GM18870 (cell line): ENCODE data around the gene METAP1D.

ENCODE experiments used
- ATAC-seq: cut with Tn5 transposase; IDR thresholded peaks from one replicate; pipeline ENCODE4 v1.9.1; 2021; ENCODE audit warnings: moderate library complexity; ENCODE audit not compliant: unreplicated experiment

METAP1D gene

DNA sequence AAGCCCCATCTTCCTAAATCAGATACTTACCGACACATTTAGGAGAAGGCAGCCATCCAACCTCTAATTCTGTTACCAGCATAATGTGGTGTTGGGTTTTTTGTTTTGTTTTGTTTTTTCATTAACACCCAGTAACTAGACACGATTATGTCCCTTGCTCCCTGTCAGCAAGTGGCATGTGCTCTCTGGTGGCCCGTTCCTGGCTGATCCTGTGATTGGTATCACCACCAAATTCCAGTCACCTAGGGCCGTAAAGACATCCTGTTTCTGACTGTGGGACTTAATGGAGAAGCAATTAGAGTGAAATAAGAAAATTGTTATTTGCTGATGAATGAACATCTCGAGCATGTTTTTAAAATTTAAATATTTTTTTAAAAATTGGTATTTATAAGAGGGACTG lies 79.7 kb downstream of the METAP1D start:
- ATAC-seq, result no peak

DNA sequence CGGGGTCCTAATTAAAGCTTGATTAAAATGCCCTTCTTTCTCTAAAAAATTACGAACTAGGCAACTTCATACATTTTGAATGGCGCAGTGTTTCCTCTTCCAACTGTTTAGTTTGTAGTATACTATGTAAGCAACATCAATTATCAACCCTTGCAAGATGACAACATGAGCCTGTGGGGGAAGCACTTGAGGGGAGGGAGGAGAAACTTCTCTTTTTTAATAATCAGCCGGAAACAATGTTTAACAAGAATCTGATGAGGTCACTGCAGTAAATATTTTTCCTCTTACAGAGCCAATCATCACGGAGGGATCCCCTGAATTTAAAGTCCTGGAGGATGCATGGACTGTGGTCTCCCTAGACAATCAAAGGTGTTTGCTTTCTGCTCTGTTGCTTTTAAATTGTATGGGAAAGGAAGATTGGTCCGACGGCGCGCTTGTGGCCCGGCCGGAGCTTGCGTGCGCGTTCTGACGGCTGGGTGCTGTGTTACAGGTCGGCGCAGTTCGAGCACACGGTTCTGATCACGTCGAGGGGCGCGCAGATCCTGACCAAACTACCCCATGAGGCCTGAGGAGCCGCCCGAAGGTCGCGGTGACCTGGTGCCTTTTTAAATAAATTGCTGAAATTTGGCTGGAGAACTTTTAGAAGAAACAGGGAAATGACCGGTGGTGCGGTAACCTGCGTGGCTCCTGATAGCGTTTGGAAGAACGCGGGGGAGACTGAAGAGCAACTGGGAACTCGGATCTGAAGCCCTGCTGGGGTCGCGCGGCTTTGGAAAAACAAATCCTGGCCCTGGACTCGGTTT lies 80.3 kb downstream of the METAP1D start:
- ATAC-seq, result no peak

DNA sequence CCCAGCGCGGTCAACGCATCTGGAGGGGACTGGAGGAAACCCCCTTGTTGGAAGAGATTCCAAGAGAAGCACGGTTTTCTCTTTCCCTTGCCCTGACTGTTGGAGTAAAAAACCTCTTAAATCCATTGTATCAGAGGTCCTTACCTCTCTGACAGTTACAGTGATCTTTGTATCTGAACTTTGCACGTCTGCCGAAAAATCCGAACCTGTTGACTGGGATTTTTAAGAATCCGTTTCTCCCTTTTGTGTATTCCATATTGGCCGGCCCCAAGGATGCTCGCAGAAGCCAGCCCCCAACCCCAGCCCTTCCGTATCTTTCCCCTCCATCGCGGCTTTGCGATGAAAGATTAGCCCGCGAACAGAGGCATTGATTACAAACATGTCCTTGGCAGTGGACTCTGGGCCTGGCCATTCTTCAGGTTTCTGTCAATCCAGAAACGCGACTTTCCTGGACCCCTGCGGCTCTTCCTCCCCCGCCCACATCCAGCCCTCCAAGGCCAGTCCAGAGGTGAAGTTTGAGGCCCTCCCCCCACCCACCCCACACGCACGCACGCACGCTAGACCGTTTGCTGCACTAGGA lies 81.0 kb downstream of the METAP1D start:
- no peak for ATAC-seq

DNA sequence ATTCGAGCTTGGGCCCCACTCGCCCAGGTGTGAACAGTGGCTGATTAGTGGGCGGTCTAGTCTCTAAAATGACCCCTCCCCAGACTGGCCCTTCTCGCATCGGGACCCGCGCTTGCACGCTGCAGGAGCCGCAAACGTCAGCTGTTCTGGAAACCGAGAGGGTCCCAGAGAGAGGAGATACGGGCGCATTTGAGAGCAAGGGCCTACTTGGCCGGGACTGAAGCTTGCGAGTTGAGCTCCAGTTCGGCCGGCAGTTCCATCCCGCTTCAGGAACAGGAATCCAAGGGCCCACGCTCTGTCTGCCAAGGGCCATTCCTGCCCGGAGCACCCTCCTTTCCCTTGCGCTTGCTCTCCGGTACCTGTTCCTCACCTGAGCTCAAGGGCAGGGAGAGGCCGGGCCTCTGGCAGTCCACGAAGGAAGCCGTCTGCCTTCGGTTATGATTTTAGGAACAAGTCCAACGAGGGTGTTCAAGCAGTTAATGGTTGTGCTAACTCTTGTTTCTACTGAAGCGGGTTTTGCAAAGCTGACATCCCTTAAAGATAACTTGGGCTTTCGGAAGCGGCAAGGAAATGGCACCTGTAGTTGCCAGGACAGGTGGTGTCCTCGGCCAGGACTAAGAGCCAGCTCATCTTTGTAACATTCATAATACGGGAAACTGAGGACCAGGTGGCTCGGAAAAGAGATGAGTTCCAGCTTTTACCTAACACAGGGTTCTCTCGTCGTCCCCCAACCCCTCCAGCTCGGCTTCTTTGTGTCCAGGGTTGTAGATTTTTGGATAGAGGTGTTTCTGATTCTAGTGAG lies 81.7 kb downstream of the METAP1D start:
- no peak for ATAC-seq

DNA sequence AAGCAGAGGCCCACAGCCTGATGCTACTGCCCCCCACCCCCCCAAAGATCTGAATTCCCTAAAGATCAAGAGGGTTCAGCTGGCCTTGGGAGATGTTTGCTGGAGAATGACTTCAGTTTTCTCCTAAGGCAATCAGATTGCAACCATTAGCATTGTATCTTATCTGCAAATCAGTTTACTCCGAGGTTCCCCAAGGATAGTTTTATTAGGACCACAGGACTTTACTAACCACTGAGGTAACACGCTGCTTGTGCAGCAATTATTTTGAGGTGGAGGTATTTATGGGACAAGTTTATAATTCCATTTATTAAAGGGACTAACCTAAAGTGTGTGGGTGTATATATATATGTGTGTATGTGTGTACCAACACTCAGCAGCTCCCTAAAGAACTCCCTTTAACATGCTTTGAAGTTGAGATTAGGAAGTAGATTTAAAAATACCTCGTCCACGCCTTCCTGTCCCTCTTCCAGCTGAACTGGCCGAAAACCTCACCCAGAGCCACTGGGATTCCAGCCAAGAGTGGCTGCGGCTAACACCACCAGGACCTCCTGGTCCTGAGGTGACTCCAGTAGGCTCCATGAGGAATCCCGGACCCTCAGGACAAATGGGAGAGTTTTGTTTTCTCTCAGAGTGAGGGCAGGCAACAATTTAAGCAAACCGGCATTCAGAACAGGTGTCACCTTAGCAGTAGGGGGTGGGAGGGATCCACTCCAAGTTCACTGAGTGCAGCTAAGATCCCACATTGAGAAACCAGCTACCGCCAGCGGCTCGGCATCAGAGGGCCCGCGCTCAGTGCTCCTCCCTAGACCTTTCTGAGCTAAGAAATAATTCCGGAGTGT lies 82.6 kb downstream of the METAP1D start:
- no peak for ATAC-seq

DNA sequence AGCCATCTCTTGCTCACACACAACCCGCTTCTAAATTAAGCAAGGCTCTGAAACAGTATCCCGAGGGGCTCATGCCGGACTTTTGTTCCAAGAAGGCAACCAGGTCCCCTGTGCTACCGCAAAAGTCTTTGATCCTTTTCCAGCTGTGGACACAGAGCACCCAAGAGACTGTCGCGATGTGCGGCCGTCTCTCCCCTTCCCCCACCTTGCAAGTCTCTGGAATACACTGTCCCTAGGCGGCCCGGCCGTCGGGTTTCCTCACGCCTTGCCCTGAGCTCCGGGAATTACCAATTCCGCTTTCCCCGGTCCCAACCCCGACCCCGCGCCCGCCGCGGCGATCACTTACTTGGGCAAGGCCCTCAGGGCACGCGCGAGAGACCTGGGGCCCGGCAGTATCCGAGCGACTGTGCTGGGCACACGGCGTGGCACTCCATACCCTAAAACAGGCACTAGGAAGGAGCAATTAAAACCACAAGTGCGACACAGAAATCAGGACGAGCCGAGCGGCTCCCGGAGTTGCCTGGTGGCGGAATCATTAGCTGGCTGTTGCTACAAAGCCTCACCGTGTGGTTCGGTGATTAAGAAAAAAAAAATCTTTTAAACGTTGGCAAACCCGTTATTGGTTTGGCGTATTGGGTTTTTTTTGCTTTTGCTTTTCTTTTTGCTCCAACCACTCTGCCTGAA lies 83.3 kb downstream of the METAP1D start:
- no peak for ATAC-seq

DNA sequence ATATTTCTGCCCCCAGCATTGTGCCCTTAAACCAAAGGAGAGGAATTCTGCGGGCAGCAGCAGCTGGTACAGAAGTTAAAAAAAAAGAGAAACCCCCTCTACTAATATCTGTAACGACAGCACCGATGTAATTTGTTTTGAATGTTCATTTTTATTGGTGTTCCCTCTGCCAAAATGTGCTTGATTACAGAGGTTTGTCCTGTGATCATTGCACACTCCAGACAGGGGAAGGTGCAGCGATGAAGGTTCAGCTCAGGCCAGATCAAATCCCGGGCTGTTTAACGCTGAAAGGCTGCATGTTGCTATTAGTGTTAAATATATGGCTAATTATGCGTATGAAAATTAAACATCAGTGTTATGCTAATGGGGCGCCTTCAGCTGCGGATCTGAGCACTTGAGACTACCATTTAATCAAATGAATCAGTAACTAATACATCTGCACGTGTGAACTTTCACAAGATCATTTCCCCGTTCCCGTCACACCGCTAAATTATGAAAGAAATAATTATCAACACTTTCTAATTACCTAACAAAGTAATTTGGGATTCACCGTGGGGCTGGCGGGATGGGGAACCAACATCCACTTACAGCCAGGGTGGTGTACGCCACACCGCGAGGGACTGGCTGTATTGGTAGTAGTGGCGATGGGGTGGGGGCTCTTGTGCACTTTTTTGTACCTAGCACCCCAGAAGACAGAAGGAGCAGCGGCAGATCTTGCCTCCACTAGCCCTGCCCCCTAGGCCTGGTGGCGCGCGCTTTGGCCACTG lies 84.1 kb downstream of the METAP1D start:
- no peak for ATAC-seq

DNA sequence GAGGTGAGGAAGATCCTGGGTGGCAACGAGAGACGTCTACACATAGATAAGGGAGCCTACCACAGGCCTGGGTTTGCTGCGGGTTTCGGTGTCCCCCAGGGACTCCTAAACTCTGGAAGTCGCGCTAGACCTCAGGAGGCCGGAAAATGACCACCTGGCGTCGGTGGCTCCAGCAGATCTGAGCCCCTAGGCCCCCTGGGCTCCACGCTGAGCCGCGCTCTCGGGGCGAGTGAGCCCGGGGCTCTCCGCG lies 84.6 kb downstream of the METAP1D start:
- no peak for ATAC-seq

DNA sequence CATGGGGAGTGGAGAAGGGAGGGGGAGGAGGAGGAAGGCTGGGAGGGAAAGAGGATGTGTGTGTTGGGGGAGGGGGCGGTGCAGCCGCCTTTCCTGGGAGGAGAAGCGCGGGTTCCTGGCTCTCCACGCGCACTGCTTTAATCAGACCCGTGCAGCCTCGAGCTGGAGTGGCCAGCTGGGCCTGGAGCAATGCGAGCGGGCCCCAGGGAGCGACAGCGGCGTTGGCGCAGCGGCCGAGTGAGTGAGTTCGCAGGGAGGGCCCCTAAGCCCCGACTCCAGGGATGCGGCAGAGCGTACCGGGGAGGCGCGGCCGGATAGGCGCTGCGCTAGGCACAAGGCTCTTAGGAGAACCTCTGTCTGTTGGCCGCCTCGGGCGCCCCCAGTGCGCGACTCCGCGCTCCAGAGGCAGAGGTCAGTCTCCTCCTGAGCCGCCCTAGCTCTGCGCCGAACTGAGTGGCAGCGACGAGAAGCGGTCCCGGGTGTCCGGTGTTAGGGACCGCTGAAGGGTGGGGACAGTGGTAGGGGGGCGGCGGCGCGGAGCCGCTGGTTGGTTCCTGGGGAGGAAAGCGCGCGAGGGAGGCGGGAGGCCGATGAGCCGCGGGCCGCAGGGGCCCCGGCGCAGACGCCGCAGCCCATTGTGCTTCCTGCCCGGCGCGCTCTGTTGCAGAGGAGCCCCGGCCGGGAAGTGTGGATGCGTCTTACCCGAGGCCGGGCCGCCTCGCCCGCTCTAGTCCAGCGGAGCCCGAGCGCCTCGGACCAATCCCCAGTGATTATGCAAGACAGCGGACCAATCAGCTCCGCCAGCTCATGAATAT lies 85.1 kb downstream of the METAP1D start:
- ATAC-seq, result peak; percentile 77

DNA sequence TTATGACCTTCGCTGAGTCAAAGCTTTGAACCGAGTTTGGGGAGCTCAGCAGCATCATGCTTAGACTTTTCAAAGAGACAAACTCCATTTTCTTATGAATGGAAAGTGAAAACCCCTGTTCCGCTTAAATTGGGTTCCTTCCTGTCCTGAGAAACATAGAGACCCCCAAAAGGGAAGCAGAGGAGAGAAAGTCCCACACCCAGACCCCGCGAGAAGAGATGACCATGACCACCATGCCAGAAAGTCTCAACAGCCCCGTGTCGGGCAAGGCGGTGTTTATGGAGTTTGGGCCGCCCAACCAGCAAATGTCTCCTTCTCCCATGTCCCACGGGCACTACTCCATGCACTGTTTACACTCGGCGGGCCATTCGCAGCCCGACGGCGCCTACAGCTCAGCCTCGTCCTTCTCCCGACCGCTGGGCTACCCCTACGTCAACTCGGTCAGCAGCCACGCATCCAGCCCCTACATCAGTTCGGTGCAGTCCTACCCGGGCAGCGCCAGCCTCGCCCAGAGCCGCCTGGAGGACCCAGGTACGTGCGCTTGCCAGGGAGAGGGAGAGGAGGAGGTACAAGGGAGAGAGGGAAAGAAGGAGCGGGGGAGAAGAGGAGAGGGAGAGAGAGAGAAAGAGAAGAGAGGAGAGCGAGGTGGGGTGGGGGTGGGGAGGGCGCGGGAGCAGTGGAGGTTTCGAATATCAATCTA lies 85.9 kb downstream of the METAP1D start, which contains the start of gene DLX1:
TSS of gene DLX1 (plus strand) at position 48 of the 700 bp plus-strand sequence. CDS start at position 219, 171 bp downstream.
- peak; percentile 19 for ATAC-seq

DNA sequence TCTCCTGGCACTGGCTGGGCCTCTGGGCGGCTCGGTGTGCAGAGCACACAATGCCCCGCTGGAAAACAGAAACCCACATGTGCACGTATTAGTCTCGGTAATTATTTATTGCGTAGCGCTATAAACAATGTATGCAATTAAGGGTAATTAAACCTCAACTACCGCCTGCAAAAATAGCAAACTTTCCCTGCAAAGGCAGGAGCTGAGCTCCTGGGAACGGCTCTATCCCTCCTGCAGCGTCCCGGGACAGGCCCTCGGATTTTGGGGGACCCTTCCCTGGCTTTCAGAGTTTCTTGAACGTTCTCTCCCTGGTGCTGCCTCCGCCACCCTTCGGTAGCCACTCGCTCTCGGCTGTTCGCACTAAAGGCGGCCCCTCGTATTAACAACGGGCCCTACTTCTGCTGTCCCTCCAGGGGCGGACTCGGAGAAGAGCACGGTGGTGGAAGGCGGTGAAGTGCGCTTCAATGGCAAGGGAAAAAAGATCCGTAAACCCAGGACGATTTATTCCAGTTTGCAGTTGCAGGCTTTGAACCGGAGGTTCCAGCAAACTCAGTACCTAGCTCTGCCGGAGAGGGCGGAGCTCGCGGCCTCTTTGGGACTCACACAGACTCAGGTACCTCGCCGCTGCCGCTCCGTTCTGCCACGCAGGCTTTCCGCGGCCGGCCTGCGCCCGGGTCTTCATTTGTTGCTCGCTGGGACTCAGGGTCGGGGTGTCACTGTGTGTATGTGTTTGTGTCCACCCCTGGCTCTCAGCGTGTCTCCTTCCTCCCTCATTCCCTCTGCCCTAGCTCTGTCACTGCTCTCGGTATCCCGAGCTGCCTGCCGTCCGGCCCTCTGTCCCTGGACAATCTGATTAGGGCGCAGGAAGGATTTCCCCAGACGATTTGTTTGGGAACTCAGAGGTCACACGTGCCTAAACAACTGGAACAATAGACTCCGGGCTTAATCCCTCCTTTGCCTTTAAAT lies 86.8 kb downstream of the METAP1D start:
- ATAC-seq, result no peak

DNA sequence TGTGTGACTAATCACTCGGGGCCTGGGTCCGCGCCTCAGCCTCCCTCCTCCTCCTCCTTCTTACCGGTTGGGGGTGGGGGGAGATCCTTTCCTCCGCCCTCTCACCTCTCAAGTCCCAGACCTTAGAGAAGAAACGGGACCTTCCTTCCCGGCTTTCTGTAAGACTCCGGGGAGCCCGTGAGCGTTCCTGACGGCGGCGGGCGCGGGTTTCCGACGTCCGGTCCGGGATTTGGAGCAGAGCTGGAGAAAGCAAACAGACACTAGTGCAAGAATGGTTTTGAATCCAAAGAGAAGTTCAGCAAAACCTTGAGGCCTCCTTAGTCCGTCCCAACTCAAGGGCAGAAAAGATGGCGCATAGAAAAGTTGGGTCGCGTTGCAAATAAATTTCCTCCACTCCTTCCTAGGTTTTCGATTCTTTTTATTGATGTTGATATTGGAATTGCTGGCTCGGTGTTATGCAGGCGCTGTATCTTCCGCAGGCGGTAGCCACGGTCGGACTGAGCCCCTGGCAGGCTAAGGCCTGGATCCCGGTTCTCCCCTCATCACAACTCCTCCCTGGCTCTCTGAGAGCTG lies 87.5 kb downstream of the METAP1D start:
- ATAC-seq, result no peak

DNA sequence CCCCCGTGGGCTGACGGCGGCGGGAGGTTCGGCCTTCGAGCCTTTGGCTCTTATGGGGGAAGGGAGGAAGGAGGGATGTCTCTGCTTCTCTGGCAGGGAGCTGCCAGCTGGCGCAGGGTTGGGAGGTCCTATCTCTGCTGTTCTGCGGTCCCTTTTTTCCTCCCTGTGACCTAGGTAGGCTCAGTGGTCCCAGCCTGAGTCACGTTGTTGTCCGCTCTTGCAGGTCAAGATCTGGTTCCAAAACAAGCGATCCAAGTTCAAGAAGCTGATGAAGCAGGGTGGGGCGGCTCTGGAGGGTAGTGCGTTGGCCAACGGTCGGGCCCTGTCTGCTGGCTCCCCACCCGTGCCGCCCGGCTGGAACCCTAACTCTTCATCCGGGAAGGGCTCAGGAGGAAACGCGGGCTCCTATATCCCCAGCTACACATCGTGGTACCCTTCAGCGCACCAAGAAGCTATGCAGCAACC lies 88.1 kb downstream of the METAP1D start:
- ATAC-seq, result no peak

DNA sequence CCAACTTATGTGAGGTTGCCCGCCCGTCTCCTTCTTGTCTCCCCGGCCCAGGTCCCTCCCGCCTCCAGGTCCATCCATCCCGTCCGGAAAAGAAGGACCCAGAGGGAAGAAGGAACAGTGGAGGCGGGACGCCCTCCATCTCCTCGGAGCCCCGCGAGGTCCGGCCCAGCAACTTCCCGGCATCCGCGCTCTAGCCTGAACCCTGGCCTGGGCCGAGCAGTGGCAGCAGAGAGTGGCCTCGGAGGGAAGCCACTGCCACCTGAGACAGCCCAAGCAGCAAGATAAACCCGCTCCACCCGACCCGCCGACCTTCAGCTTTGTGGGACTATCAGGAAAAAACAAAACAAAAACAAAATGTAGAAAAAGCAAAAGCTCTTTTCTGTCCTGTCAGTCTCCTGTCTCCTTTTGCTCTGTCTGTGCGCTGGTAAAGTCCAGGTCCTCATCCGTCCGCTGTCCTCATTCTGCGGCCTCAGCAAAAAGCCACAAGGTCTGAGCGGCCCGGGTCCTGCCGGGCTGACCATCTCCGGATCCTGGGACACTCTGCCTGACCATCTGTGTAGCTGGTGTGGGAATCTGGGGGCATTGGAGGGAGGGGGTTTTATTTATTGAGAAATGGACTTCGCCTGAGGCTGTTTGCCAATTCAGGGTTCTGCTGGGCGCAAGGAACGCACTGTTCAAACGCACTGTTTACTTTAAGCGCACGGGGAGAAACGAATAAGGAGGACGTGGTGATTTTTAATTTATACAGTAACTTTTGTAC lies 88.7 kb downstream of the METAP1D start:
- no peak for ATAC-seq

DNA sequence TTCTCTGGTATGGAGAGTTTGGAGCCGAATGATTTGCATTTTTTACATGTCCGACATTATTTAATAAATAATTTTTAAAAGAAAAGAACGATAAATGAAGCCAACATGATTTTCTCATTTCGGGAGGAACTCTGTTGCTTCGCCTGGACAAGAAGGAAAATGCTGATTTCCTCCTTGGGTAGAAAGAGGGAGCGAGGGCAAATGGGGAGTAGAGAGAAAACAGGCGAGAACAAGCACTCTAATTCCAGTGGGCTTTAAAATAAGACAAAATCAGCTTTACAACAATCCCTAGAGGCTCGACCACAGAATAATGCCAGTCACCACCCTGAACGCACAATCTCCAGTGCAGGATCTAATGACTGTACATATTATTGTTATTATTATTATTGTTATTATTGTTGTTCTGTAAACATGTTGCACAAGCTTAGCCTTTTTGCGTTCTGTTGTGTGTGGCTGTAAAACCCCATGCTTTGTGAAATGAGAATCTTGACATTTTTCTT lies 89.3 kb downstream of the METAP1D start:
- ATAC-seq, result no peak

DNA sequence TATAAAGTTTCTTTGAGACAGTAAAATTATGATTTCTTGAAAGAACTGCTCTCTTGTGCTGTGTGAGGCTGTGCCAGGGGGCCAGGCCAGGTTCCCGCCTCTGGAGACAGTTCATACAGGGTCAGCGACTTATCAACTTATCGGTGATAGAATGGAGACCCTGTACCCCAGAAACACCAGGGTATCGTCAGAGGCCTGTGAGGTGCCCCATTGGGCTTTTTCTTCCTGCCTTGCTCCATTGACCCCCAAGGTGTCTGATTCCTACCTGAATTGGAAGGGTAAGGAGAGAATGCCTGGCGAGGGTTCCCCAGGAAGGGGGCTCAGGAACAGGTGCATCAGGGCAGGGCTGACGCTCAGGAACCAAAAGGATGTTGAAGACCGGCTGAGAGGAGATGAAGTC lies 89.9 kb downstream of the METAP1D start:
- ATAC-seq, result no peak
